ENCODE data around the gene CASP9. TPM values are rescaled to one million over a fixed set of nuclear protein-coding genes. Genes with fewer than 3 reads are reported as not detected.
A peak's percentile ranks its signal among the peaks of the same experiment; 100 is the strongest.
"Not testable (repeated sequence)": the region's sequence is repeated elsewhere in the genome, so short reads cannot be mapped to it uniquely, and the experiment has no call there.

The CASP9 gene
- total RNA-seq, 1 experiment from 2014 or later = 12.4 TPM

GRCh38 chr1:15463064-15463800 lies 60.8 kb downstream of the CASP9 start:
- peaks cover 20% of the 10 kb centered on the region for H3K4me1 ChIP-seq (replicated peaks; ENCODE audit: insufficient read depth)
- H3K4me2 ChIP-seq = peak overlapping the region; percentile 31; the same call in 1 of the 2 replicates
- CTCF ChIA-PET = interaction anchor here (0.5 kb wide), 1 partner anchor 22 kb away, joined by 3 read pairs; no protein-coding TSS in a partner anchor
- POLR2A ChIA-PET (ENCODE audit: unreplicated experiment); H3K4me3 ChIP-seq; H3K27me3 ChIP-seq (ENCODE audit: insufficient read depth, low read depth); H3F3A ChIP-seq (ENCODE audit: insufficient read depth, low read depth); H2AFZ ChIP-seq; H3K9me3 ChIP-seq (ENCODE audit: insufficient read depth, low read depth); intact Hi-C loops (cut with micrococcal nuclease; ENCODE audit: unreplicated experiment); H3K79me2 ChIP-seq (ENCODE audit: low read depth); H3K27ac ChIP-seq; H3K36me3 ChIP-seq (ENCODE audit: low read depth); BruUV-seq (replicated peaks); H4K20me1 ChIP-seq (ENCODE audit: insufficient read depth); H3K9me2 ChIP-seq (ENCODE audit: insufficient read depth): not testable (repeated sequence)
- DNase-seq = peak; percentile 73 to 74

GRCh38 chr1:15460708-15461095 lies 63.3 kb downstream of the CASP9 start:
- Histone ChIP-seq H3K4me3 (no peak overlapping the region), H4K20me1 (ENCODE audit: insufficient read depth) (no peaks in the 10 kb centered on the region), H3K27me3 (ENCODE audit: insufficient read depth, low read depth) (no peaks in the 10 kb centered on the region), H3K36me3 (ENCODE audit: low read depth) (no peaks in the 10 kb centered on the region), H3K79me2 (ENCODE audit: low read depth) (no peaks in the 10 kb centered on the region), H3K4me2 (no peak overlapping the region), H3K9me3 (ENCODE audit: insufficient read depth, low read depth) (no peaks in the 10 kb centered on the region), H3K9me2 (ENCODE audit: insufficient read depth) (no peaks in the 10 kb centered on the region), H3K27ac (no peak overlapping the region), H3K4me1 (replicated peaks; ENCODE audit: insufficient read depth) (peaks cover 20% of the 10 kb centered on the region), H3F3A (ENCODE audit: insufficient read depth, low read depth) (no peaks in the 10 kb centered on the region), H2AFZ (no peak overlapping the region)
- DNase-seq = no peak
- intact Hi-C loops (cut with micrococcal nuclease; ENCODE audit: unreplicated experiment) = no loop called here
- no peak for TF ChIP-seq EZH2 (IDR thresholded peaks at IDR 0.05; ENCODE audit: low read depth)
- ChIA-PET POLR2A (ENCODE audit: unreplicated experiment) (no interaction called here), CTCF (no interaction called here)
- no TSS peak for BruUV-seq (replicated peaks)

- no peaks in the 10 kb centered on the region for H3K27me3 ChIP-seq (ENCODE audit: insufficient read depth, low read depth)
Observed at GRCh38 chr1:15459771-15460707, 64.0 kb downstream of the CASP9 start.

GRCh38 chr1:15458388-15458787 lies 65.6 kb downstream of the CASP9 start:
- peaks cover 15% of the 10 kb centered on the region for H3K4me1 ChIP-seq (replicated peaks; ENCODE audit: insufficient read depth)
- H3K36me3 ChIP-seq (ENCODE audit: low read depth); intact Hi-C loops (cut with micrococcal nuclease; ENCODE audit: unreplicated experiment); H3K4me2 ChIP-seq; H3K27ac ChIP-seq; H3K79me2 ChIP-seq (ENCODE audit: low read depth); POLR2A ChIA-PET (ENCODE audit: unreplicated experiment); H3F3A ChIP-seq (ENCODE audit: insufficient read depth, low read depth); H3K9me3 ChIP-seq (ENCODE audit: insufficient read depth, low read depth); H3K4me3 ChIP-seq; DNase-seq; H3K9me2 ChIP-seq (ENCODE audit: insufficient read depth); H3K27me3 ChIP-seq (ENCODE audit: insufficient read depth, low read depth); H2AFZ ChIP-seq; BruUV-seq (replicated peaks); H4K20me1 ChIP-seq (ENCODE audit: insufficient read depth): not testable (repeated sequence)
- CTCF ChIA-PET = interaction anchor here (0.7 kb wide), 1 partner anchor 135 kb away, joined by 3 read pairs; no protein-coding TSS in a partner anchor

More at GRCh38 chr1:15459771-15460707, 64.0 kb downstream of the CASP9 start:
- peak in 1 of 2 experiments; percentile 40 for DNase-seq
- TF ChIP-seq CTCF (conservative IDR thresholded peaks at IDR 0.05) (no peak), EZH2 (IDR thresholded peaks at IDR 0.05; ENCODE audit: low read depth) (no peak)
- H3K9me3 ChIP-seq (ENCODE audit: insufficient read depth, low read depth) = no peaks in the 10 kb centered on the region
- H3K9me2 ChIP-seq (ENCODE audit: insufficient read depth) = no peaks in the 10 kb centered on the region
- H3K4me2 ChIP-seq = peak overlapping the region; percentile 26
- no peaks in the 10 kb centered on the region for H3K36me3 ChIP-seq (ENCODE audit: low read depth)
- H3F3A ChIP-seq (ENCODE audit: insufficient read depth, low read depth) = no peaks in the 10 kb centered on the region
- no peaks in the 10 kb centered on the region for H3K79me2 ChIP-seq (ENCODE audit: low read depth)
- no peaks in the 10 kb centered on the region for H4K20me1 ChIP-seq (ENCODE audit: insufficient read depth)
- H3K27ac ChIP-seq = no peak overlapping the region
- no peak overlapping the region for H2AFZ ChIP-seq
- POLR2A ChIA-PET (ENCODE audit: unreplicated experiment) = interaction anchor here (0.7 kb wide), 1 partner anchor 25 kb away, joined by 6 read pairs; no protein-coding TSS in a partner anchor
- H3K4me3 ChIP-seq = no peak overlapping the region
- CTCF ChIA-PET = no interaction called here
- intact Hi-C loops (cut with micrococcal nuclease; ENCODE audit: unreplicated experiment) = no loop called here
- H3K4me1 ChIP-seq (replicated peaks; ENCODE audit: insufficient read depth) = peaks cover 20% of the 10 kb centered on the region
- no TSS peak for BruUV-seq (replicated peaks)

All from PC-9 (cell line).